22Rv1 (cell line): ENCODE data around the gene CCDC39.

Source experiments
- CTCF ChIP-seq: fragments of 450-650 bp; IDR thresholded peaks from 2 replicates; pipeline ENCODE4 v1.5.1; 2017; ENCODE audit warnings: mild to moderate bottlenecking
- ZFX ChIP-seq: fragments of 450-650 bp; IDR thresholded peaks from 2 replicates; pipeline ENCODE4 v1.6.1; 2017; ENCODE audit warnings: antibody characterized with exemption, borderline replicate concordance

DNA sequence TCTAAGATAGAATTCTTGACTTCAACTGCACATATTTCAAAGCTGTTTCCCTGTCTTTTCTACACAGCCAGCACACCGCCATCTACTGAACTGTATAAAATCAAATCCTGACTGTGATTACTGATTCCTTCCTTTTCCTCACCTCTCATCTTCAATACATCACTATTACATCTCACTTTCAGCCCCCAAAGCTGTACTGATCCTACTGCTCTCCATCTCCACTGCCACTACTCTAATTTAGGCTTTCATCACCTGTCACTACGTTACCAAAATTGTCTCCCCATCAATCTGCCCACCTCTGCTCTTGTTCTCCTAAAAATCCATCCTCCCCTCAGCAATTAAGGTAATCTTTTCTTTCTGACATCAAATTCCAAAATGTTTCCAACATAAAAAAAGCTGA, 4.5 kb upstream of the CCDC39 start:
- TF ChIP-seq CTCF = no peak
- TF ChIP-seq ZFX = no peak
